PC-9 (cell line): ENCODE results near the gene COL4A2.

ENCODE experiments used
- CTCF ChIP-seq: fragments of 200-600 bp; sonication (generic); conservative IDR thresholded peaks from 2 replicates; pipeline ENCODE4 v1.6.1; 2017; ENCODE audit warnings: mixed run types, antibody characterized with exemption, mild to moderate bottlenecking, moderate library complexity
- EZH2 ChIP-seq: fragments of 200-600 bp; sonication (generic); IDR thresholded peaks from 2 replicates; pipeline ENCODE4 v1.8.0; 2017; ENCODE audit warnings: antibody characterized with exemption, low read depth

GRCh38 chr13:110265341-110265681 is 41.8 kb upstream of the COL4A2 start:
- TF ChIP-seq CTCF (no peak), EZH2 (no peak)
